Measurements from ENCODE around the gene GPA33. TPM values are rescaled to one million over a fixed set of nuclear protein-coding genes. Genes with fewer than 3 reads are reported as not detected.

The GPA33 gene
- total and polyA plus RNA-seq, 10 of the 15 experiments (the other 5 are each of a cell fraction or from before 2014, with no cell fraction given), result 0.09 to 0.27 (median 0.21) TPM; not detected in 1

DNA sequence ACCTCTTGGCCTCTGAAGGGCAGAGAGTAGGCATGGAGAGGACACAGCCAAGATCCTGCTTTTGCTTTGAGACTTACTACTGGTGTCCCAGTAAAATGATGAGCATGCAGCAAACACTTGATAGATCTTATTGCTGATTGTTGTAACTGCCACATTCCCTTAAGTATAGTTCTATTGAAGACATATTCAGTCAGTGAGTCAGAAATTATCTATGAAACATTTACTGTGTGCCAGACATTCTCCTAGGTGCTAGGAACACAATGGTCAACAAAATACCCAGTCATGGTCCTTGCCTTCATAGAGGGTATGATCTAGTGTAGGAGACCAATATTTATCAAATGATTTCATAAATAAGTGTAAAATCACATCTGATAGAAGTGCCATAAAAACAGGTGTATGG lies 17.3 kb upstream of the GPA33 start:
- no peak for TF ChIP-seq BHLHE40 (IDR thresholded peaks at IDR 0.05; ENCODE audit: borderline replicate concordance in 1 of 2, low read depth in 2 of 2, low read length in 1 of 2)
- TF ChIP-seq TCF7 (IDR thresholded peaks at IDR 0.05; ENCODE audit: borderline replicate concordance), result no peak
- no peak for TF ChIP-seq BCL3 (IDR thresholded peaks at IDR 0.05; ENCODE audit: borderline replicate concordance, insufficient read depth, low read depth, low read length, poor library complexity, severe bottlenecking)
- TF ChIP-seq IKZF1 (conservative IDR thresholded peaks at IDR 0.05), result no peak
- TF ChIP-seq ETV6 (conservative IDR thresholded peaks at IDR 0.05 in 1 of 2, IDR thresholded peaks at IDR 0.05 in 1 of 2; ENCODE audit: borderline replicate concordance in 1 of 2, low read depth in 1 of 2), result no peak
- no peak for TF ChIP-seq SIN3A (IDR thresholded peaks at IDR 0.05; ENCODE audit: low read depth, low read length)
- TF ChIP-seq YBX1 (IDR thresholded peaks at IDR 0.05), result no peak
- TF ChIP-seq LARP7 (IDR thresholded peaks at IDR 0.05), result no peak
- no peak for TF ChIP-seq SP1 (IDR thresholded peaks at IDR 0.05; ENCODE audit: low read depth, low read length)
- TF ChIP-seq CHD2 (IDR thresholded peaks at IDR 0.05; ENCODE audit: borderline replicate concordance, low read depth, low read length), result no peak
- TF ChIP-seq STAT3 (IDR thresholded peaks at IDR 0.05; ENCODE audit: low read depth, low read length), result no peak
- no peak for TF ChIP-seq POU2F2 (IDR thresholded peaks at IDR 0.05; ENCODE audit: borderline replicate concordance, low read depth, low read length)
- TF ChIP-seq RAD51 (IDR thresholded peaks at IDR 0.05), result no peak
- TF ChIP-seq NR2C2 (IDR thresholded peaks at IDR 0.05; ENCODE audit: borderline replicate concordance, control insufficient read depth, insufficient read length, low read depth), result no peak
- no peak for TF ChIP-seq IKZF2 (IDR thresholded peaks at IDR 0.05)
- TF ChIP-seq RAD21 (IDR thresholded peaks at IDR 0.05; ENCODE audit: insufficient read depth, low read depth, low read length), result no peak
- no peak for TF ChIP-seq PRDM15 (CRISPR knock-in tag; IDR thresholded peaks at IDR 0.05)
- no peak for TF ChIP-seq CTCF (IDR thresholded peaks at IDR 0.05 in 2 of 3, conservative IDR thresholded peaks at IDR 0.05 in 1 of 3; ENCODE audit: control insufficient read depth in 2 of 3, extremely low read depth in 1 of 3, insufficient read depth in 1 of 3, low read depth in 3 of 3, low read length in 3 of 3)
- no peak for TF ChIP-seq FOXK2 (IDR thresholded peaks at IDR 0.05)
- Histone ChIP-seq H3K4me3 (no peak overlapping the region), H3K9ac (ENCODE audit: control insufficient read depth, insufficient read depth, low read length) (no peak overlapping the region), H3K36me3 (ENCODE audit: control insufficient read depth in 2 of 2, insufficient read depth in 2 of 2, low read length in 1 of 2) (no peaks in the 10 kb centered on the region), H3K27me3 (replicated peaks in 1 of 2; ENCODE audit: control insufficient read depth in 2 of 2, insufficient read depth in 2 of 2, low read length in 1 of 2) (no peaks in the 10 kb centered on the region), H4K20me1 (ENCODE audit: control insufficient read depth, insufficient read depth) (no peaks in the 10 kb centered on the region), H3K27ac (ENCODE audit: control insufficient read depth, insufficient read depth) (no peak overlapping the region), H3K4me1 (ENCODE audit: control insufficient read depth, insufficient read depth, low read length) (peaks cover 28% of the 10 kb centered on the region), H3K9me3 (replicated peaks; ENCODE audit: control insufficient read depth, insufficient read depth, low read length) (no peaks in the 10 kb centered on the region; the same call in 2 of the 3 replicates), H3K79me2 (ENCODE audit: control insufficient read depth, insufficient read depth, low read length) (no peaks in the 10 kb centered on the region), H3K4me2 (ENCODE audit: control insufficient read depth, insufficient read depth) (no peak overlapping the region), H2AFZ (ENCODE audit: control insufficient read depth, low read depth, low read length) (no peak overlapping the region)
- no peak for ATAC-seq
- ChIA-PET RAD21 (ENCODE audit: unreplicated experiment) (no interaction called here), CTCF (interaction anchor here (1.5 kb wide), 1 partner anchor 161 kb away, joined by 4 read pairs; no protein-coding TSS in a partner anchor), POLR2A (no interaction called here), SMC1A (ENCODE audit: uncharacterized antibody, unreplicated experiment) (interaction anchor here (0.9 to 3.8 kb wide), 2 partner anchors 8 to 14 kb away, joined by 4 to 15 read pairs; no protein-coding TSS in a partner anchor)
- BruUV-seq (replicated peaks), result no TSS peak
- intact Hi-C loops (cut with micrococcal nuclease; ENCODE audit: unreplicated experiment), result loop anchor here (5.0 kb wide), 1 partner anchor 115 kb away; the partner anchor contains the start of gene POU2F1
- DNase-seq (ENCODE audit: low read depth, low spot score), result no peak
- FAIRE-seq, result no peak
- in situ Hi-C loops (cut with MboI), result no loop called here
